HCT116 (cell line): ENCODE results near the gene PRR14L. TPM values are rescaled to one million over a fixed set of nuclear protein-coding genes. Genes with fewer than 3 reads are reported as not detected.
"Not testable (repeated sequence)": the region's sequence is repeated elsewhere in the genome, so short reads cannot be mapped to it uniquely, and the experiment has no call there.

ENCODE experiments used
- ATAC-seq: fragments of 200-7000 bp; cut with Tn5 transposase; 2 replicates; pipeline ENCODE4 v1.9.1; 2020; ENCODE audit warnings: mild to moderate bottlenecking, moderate library complexity
- BruUV-seq: library from RNA; stranded (reverse); fragments of 400-500 nt; replicated peaks from 2 replicates; lab custom pipeline; 2021; lab: Mats Ljungman, UMichigan
- CTCF ChIA-PET: fragments of 300-600 bp; sonication (Branson Sonifier 250); formaldehyde crosslinking; loops from one replicate; lab custom pipeline; 2021; ENCODE audit warnings: antibody characterized with exemption; lab: Charles Lee
- POLR2A ChIA-PET: fragments of 300-600, 350-600 bp; sonication (Branson Sonifier 250); formaldehyde crosslinking; loops from one replicate; lab custom pipeline; 2021; ENCODE audit warnings: antibody characterized with exemption; lab: Charles Lee
- RAD21 ChIA-PET, 2 experiments: fragments of 300-600 bp; sonication (Branson Sonifier 250); formaldehyde crosslinking; loops; one replicate each; lab custom pipeline; 2023; ENCODE audit warnings: low total read pairs in 2 of 2; ENCODE audit not compliant: uncharacterized antibody in 2 of 2, unreplicated experiment in 2 of 2, low non-redundant PET in 1 of 2; lab: Charles Lee
- DNase-seq: peaks from one replicate; pipeline ENCODE4 v3.0.0-alpha.2; 2010; ENCODE audit warnings: low read depth, low spot score
- H2AFZ ChIP-seq: fragments of 200-600 bp; shearing (Covaris generic), sonication (generic); 2 replicates; pipeline ENCODE4 v1.6.1; 2017; ENCODE audit warnings: low read depth, mixed run types, mixed read lengths, antibody characterized with exemption, low read length; ENCODE audit not compliant: poor library complexity, severe bottlenecking
- H3K27ac ChIP-seq: 2 replicates; pipeline ENCODE4 v1.5.1; 2012; ENCODE audit warnings: low read depth, low read length
- H3K27me3 ChIP-seq: fragments of 200-600 bp; sonication (generic); 2 replicates; pipeline ENCODE4 v1.6.1; 2016; ENCODE audit warnings: mixed run types, low read length, mixed read lengths; ENCODE audit not compliant: insufficient read depth
- H3K36me3 ChIP-seq, 2 experiments: fragments of 200-500 bp in 1 of 2; fragments of 200-600 bp in 1 of 2; sonication (Bioruptor generic) in 1 of 2; sonication (generic) in 1 of 2; 2 replicates each; pipeline versions ENCODE4 v1.5.1 to v1.6.1; 2014 to 2016; ENCODE audit warnings: low read length in 2 of 2, inconsistent platforms in 1 of 2, mixed read lengths in 1 of 2, mixed run types in 1 of 2; ENCODE audit not compliant: insufficient read depth in 2 of 2, control insufficient read depth in 1 of 2
- H3K4me1 ChIP-seq, 2 experiments: fragments of 200-600 bp in 1 of 2; sonication (generic) in 1 of 2; 2 replicates each; pipeline versions ENCODE4 v1.5.1 to v1.6.1; 2012 to 2017; ENCODE audit warnings: low read length in 2 of 2, inconsistent platforms in 1 of 2, mild to moderate bottlenecking in 1 of 2, mixed read lengths in 1 of 2, mixed run types in 1 of 2, moderate library complexity in 1 of 2; ENCODE audit not compliant: insufficient read depth in 2 of 2, control insufficient read depth in 1 of 2
- H3K4me2 ChIP-seq: fragments of 200-600 bp; sonication (generic); 2 replicates; pipeline ENCODE4 v1.6.1; 2017; ENCODE audit warnings: mixed run types, low read length, mixed read lengths
- H3K4me3 ChIP-seq, 2 experiments: fragments of 200-600 bp in 1 of 2; sonication (generic) in 1 of 2; replicated peaks in 1 of 2; 2 replicates each; pipeline ENCODE4 v1.5.1; 2011 to 2016; ENCODE audit warnings: low read length in 2 of 2, control low read depth in 1 of 2, low read depth in 1 of 2, mild to moderate bottlenecking in 1 of 2, mixed read lengths in 1 of 2, mixed run types in 1 of 2
- H3K79me2 ChIP-seq: fragments of 200-600 bp; sonication (generic); 2 replicates; pipeline ENCODE4 v1.6.1; 2017; ENCODE audit warnings: mild to moderate bottlenecking, mixed run types, low read length, moderate library complexity, mixed read lengths; ENCODE audit not compliant: insufficient read depth
- H3K9ac ChIP-seq: fragments of 200-600 bp; sonication (generic); 2 replicates; pipeline ENCODE4 v1.6.1; 2016; ENCODE audit warnings: low read length, mixed read lengths
- H3K9me2 ChIP-seq: fragments of 200-600 bp; sonication (generic), shearing (Covaris generic); 2 replicates; pipeline ENCODE4 v1.6.1; 2017; ENCODE audit warnings: mixed run types, mild to moderate bottlenecking, moderate library complexity; ENCODE audit not compliant: insufficient read depth
- H3K9me3 ChIP-seq, 2 experiments: fragments of 200-500 bp in 1 of 2; fragments of 200-600 bp in 1 of 2; sonication (Bioruptor generic) in 1 of 2; sonication (generic) in 1 of 2; 2 replicates each; pipeline ENCODE4 v1.6.1; 2014 to 2017; ENCODE audit warnings: low read length in 2 of 2, mixed read lengths in 2 of 2, inconsistent platforms in 1 of 2, low read depth in 1 of 2, mild to moderate bottlenecking in 1 of 2, mixed run types in 1 of 2, moderate library complexity in 1 of 2; ENCODE audit not compliant: control insufficient read depth in 1 of 2, insufficient read depth in 1 of 2
- H4K20me1 ChIP-seq: fragments of 200-600 bp; sonication (generic), shearing (Covaris generic); 2 replicates; pipeline ENCODE4 v1.6.1; 2017; ENCODE audit warnings: mixed run types, mild to moderate bottlenecking, moderate library complexity; ENCODE audit not compliant: insufficient read depth
- CEBPB ChIP-seq: IDR thresholded peaks from 2 replicates; pipeline ENCODE4 v1.6.1; 2012; ENCODE audit warnings: low read depth
- CTCF ChIP-seq, 3 experiments: fragments of 200-600 bp in 1 of 3; sonication (generic) in 1 of 3; IDR thresholded peaks in 2 of 3; conservative IDR thresholded peaks in 1 of 3; 2 replicates each; pipeline ENCODE4 v1.5.1; 2012 to 2017; ENCODE audit warnings: low read depth in 2 of 3, low read length in 2 of 3, antibody characterized with exemption in 1 of 3, borderline replicate concordance in 1 of 3, control low read depth in 1 of 3, mild to moderate bottlenecking in 1 of 3, mixed read lengths in 1 of 3, mixed run types in 1 of 3, moderate library complexity in 1 of 3; ENCODE audit not compliant: insufficient read depth in 1 of 3
- ELF1 ChIP-seq: IDR thresholded peaks from 2 replicates; pipeline ENCODE4 v1.6.1; 2012; ENCODE audit warnings: low read depth, borderline replicate concordance
- EZH2 ChIP-seq: fragments of 200-600 bp; sonication (generic); IDR thresholded peaks from 2 replicates; pipeline ENCODE4 v1.6.1; 2017; ENCODE audit warnings: antibody characterized with exemption, mixed run types
- EZH2phosphoT487 ChIP-seq: fragments of 200-600 bp; IDR thresholded peaks from 2 replicates; pipeline ENCODE4 v1.6.1; 2018; ENCODE audit warnings: antibody characterized with exemption, borderline replicate concordance
- FOSL1 ChIP-seq: IDR thresholded peaks from 2 replicates; pipeline ENCODE4 v1.6.1; 2012; ENCODE audit warnings: low read depth
- JUND ChIP-seq: IDR thresholded peaks from 2 replicates; pipeline ENCODE4 v1.6.1; 2012
- POLR2A ChIP-seq: IDR thresholded peaks from 2 replicates; pipeline ENCODE4 v1.7.0; 2011; ENCODE audit warnings: borderline replicate concordance; ENCODE audit not compliant: insufficient read depth, insufficient read length; ENCODE audit errors: extremely low read depth
- POLR2AphosphoS5 ChIP-seq: IDR thresholded peaks from 2 replicates; pipeline ENCODE4 v1.6.1; 2011; ENCODE audit warnings: mild to moderate bottlenecking, low read depth, low read length, moderate library complexity
- SIN3A ChIP-seq: IDR thresholded peaks from 2 replicates; pipeline ENCODE4 v1.6.1; 2012; ENCODE audit warnings: low read depth
- SP1 ChIP-seq: IDR thresholded peaks from 2 replicates; pipeline ENCODE4 v1.6.1; 2012; ENCODE audit warnings: low read depth
- SRF ChIP-seq: IDR thresholded peaks from 2 replicates; pipeline ENCODE4 v1.6.1; 2012; ENCODE audit warnings: low read depth
- TCF7L2 ChIP-seq: IDR thresholded peaks from 2 replicates; pipeline ENCODE4 v1.7.0; 2011; ENCODE audit warnings: borderline replicate concordance, inconsistent platforms; ENCODE audit not compliant: insufficient read depth, insufficient read length; ENCODE audit errors: extremely low read depth
- YY1 ChIP-seq: IDR thresholded peaks from 2 replicates; pipeline ENCODE4 v1.6.1; 2011; ENCODE audit warnings: low read length, low read depth, moderate library complexity, mild to moderate bottlenecking; ENCODE audit not compliant: insufficient replicate concordance; ENCODE audit errors: extremely low read depth
- ZNF274 ChIP-seq: fragments of 200-500 bp; sonication (Bioruptor generic); IDR thresholded peaks from 2 replicates; pipeline ENCODE4 v1.6.1; 2014; ENCODE audit warnings: mild to moderate bottlenecking, low read depth, low read length, inconsistent platforms
- intact Hi-C: fragments of 100-400 bp; cut with micrococcal nuclease; formaldehyde crosslinking; loops from 2 replicates; pipeline ENCODE4 v1.10.0; 2022
- total RNA-seq: library from RNA; stranded (reverse); gene quantifications from one replicate; pipeline ENCODE4 v1.2.1, GENCODE V29; 2021; ENCODE audit not compliant: unreplicated experiment

The PRR14L gene
- total RNA-seq, 1 experiment from 2014 or later = 61.5 TPM

- 0 out of 6 replicates have a peak, but pooled peaks of 1 of the 3 experiments have one; percentile 2 for TF ChIP-seq CTCF (IDR thresholded peaks at IDR 0.05 in 2 of 3, conservative IDR thresholded peaks at IDR 0.05 in 1 of 3; ENCODE audit: borderline replicate concordance in 1 of 3, insufficient read depth in 1 of 3, low read depth in 2 of 3, low read length in 2 of 3)
- no peak for TF ChIP-seq CEBPB
- no peak for TF ChIP-seq ZNF274
Measured at GRCh38 chr22:31749636-31750364, at the start of gene PRR14L (continued).

GRCh38 chr22:31799358-31799757 is 49.4 kb upstream of the PRR14L start:
- H2AFZ ChIP-seq, RAD21 ChIA-PET, CTCF ChIA-PET, BruUV-seq, H3K9me3 ChIP-seq, H3K9me2 ChIP-seq, H3K79me2 ChIP-seq, H4K20me1 ChIP-seq, intact Hi-C loops, H3K27me3 ChIP-seq, DNase-seq, H3K27ac ChIP-seq, H3K4me3 ChIP-seq, H3K4me2 ChIP-seq, H3K9ac ChIP-seq: not testable (repeated sequence)
- H3K4me1 ChIP-seq = peaks cover 7 to 13% of the 10 kb centered on the region in 2 experiments
- peaks cover 26 to 29% of the 10 kb centered on the region in 2 experiments for H3K36me3 ChIP-seq
- ATAC-seq = peak; percentile 45; the same call in 1 of the 2 replicates
- POLR2A ChIA-PET = interaction anchor here (0.6 kb wide), 1 partner anchor 10 kb away, joined by 3 read pairs; no protein-coding TSS in a partner anchor

- CTCF ChIA-PET = no interaction called here
- Histone ChIP-seq H3K9me2 (no peaks in the 10 kb centered on the region), H4K20me1 (no peaks in the 10 kb centered on the region), H3K4me3 (no peak overlapping the region), H2AFZ (no peak overlapping the region), H3K27me3 (no peaks in the 10 kb centered on the region), H3K79me2 (no peaks in the 10 kb centered on the region), H3K27ac (no peak overlapping the region), H3K9me3 (no peaks in the 10 kb centered on the region), H3K4me1 (no peaks in the 10 kb centered on the region), H3K36me3 (peaks cover 14 to 20% of the 10 kb centered on the region in 2 experiments; a peak in 3 of 4 replicates), H3K9ac (no peak overlapping the region), H3K4me2 (no peak overlapping the region)
- no TSS peak for BruUV-seq
- POLR2A ChIA-PET = no interaction called here
- intact Hi-C loops = no loop called here
- RAD21 ChIA-PET = no interaction called here
- ATAC-seq (no peak), DNase-seq (no peak)
- TF ChIP-seq JUND (no peak), SRF (no peak), EZH2phosphoT487 (no peak), FOSL1 (no peak), SP1 (no peak), ELF1 (no peak), SIN3A (no peak), YY1 (no peak), ZNF274 (no peak), POLR2AphosphoS5 (no peak), POLR2A (no peak), EZH2 (no peak), TCF7L2 (no peak)
Measured at GRCh38 chr22:31790240-31790639, 40.3 kb upstream of the PRR14L start.
